ENCODE measurements around the gene SLIT1.
A peak's percentile ranks its signal among the peaks of the same experiment; 100 is the strongest.
"Not testable (repeated sequence)": the region's sequence is repeated elsewhere in the genome, so short reads cannot be mapped to it uniquely, and the experiment has no call there.

Gene SLIT1

DNA sequence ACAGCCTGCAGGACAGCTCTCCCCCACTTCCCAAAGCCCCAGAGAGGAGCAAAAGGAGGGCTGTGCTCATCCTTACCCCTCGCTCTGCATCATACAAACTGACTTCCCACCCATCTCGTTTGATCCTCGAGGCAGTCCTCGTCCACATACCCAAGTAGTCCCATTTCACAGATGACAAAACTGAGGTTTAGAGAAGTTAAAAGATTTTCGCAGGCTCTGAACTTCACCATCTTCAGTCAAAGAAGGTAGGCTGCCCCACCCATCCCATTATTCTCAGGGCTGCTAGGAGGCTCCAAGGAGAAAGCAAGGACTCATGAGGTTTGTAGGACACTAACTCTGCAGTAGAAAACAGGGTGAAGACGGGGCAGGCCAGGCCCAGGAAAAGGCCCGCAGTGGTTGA is 147.1 kb downstream of the SLIT1 start:
- DNase-seq: no peak

DNA sequence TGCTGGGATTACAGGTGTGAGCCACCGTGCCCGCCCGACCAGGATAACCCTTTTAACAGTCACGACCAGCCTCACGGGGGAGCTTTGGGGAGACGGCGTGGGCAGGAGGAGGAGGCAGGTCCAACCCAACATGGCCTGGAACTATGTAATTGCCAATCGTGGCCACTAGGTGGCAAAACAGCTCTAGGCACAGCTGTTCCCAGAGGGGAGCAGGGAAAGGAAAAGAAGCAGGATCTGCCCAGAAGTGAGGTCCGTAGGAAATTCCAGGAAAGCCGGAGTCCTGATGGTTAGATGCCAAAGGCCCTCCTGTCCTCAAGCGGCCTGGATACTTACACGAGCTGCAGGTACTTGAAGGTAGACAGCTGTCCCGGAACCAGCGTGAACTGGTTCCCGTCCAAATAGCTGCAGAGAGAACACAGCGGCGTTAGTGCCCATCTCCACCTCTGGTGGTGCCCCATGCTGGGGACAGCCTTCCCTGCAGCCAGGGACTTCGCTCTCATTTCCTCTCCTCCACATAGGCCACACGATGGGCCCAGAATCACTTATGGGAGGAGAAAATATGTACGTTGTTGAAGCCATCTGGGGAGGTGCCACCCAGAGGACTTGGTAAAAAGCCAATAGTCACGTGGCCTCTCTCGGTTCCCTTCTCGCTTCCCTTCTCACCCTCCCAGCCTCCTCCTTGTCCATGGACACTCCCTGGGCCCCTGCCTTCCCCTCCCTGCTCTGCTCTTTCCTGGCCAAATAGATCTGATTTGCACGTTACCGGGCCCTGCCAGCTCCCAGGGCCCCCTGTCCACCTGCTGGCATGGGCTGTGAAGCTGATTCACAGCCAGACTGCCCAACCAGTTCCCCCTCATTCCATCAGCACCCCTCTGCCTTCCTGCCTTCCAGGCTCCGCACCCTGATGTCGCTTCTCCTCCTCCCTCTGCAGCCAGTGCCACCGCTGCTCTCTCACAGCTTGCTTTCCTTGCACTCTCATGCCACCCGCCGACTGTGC is 148.1 kb downstream of the SLIT1 start:
- peak; percentile 74 for DNase-seq

DNA sequence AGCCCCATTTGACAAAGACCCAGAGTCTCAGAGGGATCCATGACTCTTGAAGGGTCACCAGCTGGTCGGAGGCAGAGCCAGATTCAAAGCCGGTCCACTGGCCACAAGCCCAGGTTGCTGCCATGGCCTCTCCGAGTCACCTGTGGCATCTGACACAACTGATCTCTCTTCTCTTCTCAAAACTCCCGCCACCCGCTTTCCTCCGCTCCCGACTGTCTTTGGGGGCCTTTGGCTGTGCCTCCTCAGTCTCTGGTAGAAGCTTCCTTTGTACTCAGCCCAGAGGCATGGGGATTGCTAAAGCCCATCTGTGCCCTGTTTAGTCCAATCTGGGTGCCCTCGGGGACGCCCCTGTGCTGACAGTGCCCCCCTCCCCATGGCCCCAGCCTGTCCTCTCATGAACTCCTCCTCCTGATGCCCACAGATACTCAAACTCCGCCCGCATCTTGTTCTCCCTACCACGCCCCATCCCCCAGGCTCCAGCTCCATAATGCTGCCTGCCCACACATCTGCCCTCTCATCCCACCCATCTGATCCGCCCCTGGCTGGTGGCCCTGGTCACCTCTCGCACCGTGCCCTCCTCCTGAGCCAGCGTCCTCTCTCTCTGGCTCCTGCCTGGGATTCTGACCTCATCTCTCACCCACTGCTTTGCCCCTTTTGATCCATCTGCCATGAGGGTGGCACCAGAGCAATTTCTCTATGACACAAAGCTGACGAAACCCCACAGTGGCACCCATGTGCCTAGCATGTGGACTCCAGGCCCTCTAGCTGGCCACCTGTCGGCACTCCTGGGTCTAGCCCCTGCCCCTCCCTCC is 150.6 kb downstream of the SLIT1 start:
- DNase-seq: no peak

DNA sequence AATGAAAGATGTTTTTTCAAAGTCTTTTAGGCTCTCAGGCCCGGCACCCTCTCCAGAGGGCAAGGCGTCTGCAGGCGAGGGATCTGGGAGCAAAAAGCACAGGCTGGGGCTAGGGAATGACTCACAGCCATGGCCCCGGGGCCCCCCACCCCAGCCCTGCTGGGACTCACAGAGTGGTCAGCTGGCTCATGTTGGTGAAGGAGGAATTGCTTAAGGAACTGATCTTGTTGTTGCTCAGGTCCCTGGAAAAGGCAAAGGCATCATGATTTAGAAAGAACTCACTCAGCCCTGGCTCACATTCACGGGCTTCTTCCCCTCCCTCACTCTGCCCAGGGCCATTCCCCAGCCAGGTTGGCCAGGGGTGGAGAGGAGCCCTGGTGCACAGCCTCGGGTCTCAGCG is 151.5 kb downstream of the SLIT1 start:
- no peak for DNase-seq

DNA sequence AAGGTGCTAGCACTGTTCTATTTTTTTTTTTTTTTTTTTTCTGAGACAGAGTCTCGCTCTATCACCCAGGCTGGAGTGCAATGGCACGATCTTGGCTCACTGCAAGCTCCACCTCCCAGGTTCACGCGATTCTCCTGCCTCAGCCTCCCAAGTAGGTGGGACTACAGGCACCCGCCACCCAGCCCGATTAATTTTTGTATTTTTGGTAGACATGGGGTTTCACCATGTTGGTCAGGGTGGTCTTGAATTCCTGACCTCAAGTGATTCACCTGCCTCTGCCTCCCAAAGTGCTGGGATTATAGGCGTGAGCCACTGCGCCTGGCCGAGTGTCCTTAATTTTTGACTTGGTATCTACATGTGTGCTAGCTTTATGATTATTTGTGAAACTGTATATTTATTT is 151.9 kb downstream of the SLIT1 start:
- not testable (repeated sequence) for DNase-seq

DNA sequence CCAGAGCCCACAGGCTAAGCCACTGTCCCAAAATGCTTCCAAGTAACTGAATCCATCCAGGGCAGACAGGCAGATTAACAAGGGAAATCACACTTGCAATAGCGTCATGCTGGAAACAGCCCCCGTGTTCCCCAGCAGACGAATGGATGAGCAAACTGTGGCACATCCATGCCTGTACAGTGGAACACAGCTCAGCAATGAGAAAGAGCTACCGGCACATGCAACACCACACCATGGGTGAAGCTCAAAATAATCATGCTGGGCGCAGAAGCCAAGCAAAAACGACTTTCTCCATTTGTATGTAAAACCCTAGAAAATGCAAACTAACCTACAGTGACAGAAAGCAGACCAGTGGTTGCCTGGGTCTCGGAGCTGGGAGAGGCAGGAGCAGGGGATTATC is 153.1 kb downstream of the SLIT1 start:
- no peak for DNase-seq

DNA sequence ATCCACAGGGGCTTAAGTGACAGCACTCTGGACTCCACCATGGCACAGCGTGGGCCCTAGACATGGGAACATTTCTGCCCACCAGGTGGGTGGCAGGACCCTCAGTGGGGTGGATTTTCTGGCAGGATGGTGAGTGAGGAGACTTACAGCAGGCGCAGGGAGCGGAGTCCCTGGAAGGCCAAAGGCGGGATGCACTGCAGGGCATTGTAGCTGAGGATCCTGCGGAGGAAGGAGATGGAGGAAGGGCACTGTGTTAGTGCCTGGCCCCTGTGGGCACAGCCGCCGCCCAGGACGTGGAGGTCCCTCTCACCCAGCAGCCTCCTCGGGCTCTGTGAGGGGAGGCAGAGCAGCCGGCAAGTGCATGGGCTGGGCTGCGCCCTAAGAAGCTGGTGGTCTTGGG is 154.3 kb downstream of the SLIT1 start:
- DNase-seq: no peak

DNA sequence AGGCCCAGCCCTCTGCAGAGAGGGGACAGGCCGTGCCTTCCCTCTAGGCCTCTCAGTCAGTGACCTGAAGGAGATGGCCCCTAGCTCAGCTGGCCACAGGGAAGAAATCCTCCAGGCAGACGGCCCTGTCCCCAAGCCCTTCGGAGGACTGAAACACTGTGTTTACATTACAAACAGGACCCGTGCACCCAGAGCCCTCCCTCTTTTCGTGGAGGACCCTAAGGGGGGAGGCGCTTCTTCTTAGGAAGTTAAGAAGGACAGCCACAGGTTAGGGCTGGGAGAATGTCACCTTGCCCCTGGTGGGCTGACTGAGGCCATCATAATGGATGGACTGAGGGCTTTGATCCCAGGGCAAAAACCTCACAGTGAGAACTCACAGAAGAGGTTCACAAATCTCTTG is 154.9 kb downstream of the SLIT1 start:
- no peak for DNase-seq

DNA sequence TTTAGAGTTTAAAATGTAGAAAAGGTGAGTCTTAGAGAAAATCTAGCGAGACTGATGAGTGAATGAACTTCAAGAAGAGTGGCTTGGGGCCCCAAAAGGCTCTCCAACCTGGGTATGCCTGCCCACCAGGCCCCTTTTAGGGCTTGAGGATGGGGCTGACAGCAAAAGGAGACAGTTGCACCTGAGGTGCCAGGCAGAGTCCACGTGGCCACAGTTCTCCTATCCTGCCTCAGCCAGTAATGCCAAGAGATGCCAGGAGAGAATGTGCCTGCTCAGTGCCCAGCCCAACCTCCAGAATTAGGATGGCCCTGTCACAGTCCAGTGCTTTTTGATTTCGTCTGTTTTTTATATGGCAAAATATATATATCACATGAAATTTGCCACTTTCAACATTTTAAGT is 156.5 kb downstream of the SLIT1 start:
- DNase-seq: no peak

DNA sequence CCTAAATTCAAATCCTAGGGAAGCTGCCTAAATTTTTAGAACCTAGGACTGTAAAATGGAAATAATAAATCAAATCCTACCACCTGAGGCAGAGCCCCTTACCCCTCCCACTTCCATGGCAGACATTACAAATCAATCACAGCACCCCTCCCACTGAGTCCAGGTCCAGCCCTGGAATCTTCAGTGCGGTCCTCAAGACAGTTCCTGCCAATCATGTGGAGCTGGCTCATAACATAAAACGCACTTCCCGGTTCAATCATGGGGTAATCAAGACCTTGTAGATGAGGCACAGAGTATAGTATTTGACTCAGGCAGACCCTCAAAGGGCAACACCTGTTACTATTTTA is 157.0 kb downstream of the SLIT1 start:
- no peak for DNase-seq

DNA sequence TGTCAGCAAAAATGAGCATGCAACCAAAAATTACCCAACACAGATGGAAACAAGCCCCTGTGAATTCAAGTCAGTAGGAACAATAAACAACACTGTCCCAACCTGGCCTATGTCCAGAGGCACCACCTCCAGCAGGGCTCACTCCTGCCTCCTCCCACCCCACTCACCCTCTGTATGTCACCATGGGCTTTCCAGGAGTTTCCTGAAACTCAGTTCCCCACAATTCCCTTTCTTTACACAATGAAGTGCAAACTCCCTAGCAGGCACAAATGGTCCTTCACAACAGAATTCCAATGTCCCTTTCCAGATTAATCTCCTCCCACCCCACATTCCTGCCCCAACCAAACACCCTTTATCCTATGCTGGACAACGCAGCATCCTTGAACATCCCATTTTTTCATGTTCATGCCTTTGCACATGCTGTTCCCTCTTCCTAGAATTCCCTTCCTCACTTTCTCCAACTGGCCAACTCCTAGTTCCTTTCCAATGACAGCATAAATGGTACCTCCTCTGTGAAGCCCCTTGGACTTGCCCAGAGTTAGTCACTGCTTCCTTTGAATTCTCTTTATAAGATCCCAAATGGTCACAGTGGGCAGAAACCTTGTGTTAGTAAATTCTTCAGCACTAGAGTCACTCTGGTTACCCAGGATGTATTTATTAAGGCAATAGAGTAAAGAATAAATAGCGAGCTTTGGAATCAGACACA is 157.5 kb downstream of the SLIT1 start:
- no peak for DNase-seq

DNA sequence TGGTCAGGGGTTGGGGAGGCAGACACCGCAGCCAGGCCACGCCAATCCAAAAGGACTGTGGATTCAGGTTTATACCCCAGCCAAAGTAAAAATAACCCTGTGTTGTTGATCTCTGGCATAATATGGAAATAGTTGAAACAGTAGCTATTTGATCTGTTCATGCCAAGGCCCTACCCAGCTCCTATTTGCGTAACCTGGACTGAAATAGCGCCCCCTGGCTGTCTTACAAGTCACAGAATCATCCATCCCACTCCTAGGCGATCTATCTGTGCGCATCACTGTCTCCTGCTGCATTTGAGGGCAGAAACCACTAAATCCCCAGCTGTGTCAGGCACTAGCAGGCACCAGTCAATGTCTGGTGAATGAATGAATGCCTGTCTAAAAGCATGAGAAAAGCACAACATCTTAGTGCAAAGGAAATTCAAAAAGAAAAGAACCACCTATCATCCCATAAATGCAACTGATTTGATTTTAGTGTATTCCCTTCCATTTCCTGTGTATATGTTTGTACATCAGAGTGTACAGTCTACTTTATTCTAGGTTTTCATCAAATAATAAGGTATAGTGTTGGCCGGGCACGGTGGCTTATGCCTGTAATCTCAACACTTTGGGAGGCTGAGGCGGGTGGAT is 160.0 kb downstream of the SLIT1 start:
- DNase-seq: peak; percentile 53

DNA sequence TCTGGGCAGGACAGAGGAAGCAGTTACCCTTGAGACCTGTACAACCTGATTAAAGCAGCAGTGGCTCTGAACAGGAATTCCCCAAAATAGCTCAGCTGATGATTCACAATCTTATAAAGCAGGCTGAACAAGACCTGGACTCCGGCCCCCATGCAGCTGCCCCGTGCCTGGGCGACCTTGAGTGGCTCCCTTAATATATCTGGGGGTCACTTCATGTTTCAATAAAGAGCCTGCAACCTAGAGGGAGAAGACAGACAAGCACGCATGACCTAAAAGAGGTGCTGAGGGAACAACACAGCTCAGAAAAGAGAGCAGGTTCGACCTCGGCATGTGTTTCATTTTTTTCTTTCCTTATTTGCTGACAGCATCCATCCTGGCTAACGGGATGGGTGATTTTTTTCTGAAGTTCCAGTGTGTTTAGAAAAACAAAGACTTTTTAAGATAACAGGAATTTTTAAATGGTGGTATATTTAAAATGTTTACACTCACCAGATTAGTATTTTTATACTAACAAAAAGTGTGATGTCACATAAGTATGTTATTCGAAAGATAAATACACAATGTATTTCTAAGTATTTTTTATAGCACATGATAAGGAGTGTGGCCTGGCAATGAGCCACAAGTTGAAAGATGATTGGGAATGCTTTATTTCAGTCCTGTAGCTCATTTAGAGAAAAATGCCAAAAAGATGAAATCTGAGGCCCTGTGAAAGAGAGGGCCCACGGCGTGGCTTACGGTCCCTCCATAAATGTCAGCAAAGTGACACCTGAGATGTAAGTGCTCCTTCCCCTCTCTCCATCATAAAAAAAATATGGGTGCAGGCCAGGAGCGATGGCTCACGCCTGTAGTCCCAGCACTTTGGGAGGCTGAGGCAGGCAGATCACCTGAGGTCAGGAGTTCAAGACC is 161.3 kb downstream of the SLIT1 start:
- DNase-seq: no peak

DNA sequence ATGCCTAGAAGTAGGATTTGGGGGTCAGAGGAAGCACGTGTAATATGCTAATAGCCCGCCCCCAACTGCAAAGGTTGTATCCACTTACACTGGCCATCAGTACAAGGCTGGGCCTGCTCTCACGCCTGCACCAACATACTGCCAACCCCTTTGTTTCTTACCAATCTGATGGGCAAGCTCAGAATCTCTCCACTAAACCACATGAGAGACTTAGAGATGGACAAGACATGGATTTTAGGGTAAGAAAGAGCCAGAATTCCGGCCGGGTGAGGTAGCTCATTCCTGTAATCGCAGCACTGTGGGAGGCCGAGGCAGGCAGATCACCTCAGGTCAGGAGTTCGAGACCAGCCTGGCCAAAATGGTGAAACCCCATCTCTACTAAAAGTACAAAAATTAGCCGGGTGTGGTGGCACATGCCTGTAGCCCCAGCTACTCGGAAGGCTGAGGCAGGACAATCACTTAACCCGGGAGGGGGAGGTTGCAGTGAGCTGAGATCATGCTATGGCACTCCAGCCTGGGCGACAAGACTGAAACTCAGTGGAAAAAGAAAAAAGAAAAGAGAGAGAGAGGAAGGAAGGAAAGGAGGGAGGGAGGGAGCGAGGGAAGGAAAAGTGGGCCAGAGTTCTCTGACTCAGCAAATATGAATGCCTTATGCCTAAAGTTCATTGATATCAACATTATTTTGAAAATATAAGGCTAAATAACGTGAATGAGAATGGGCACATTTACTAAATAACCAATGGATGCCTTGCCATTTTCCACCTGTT is 162.2 kb downstream of the SLIT1 start:
- DNase-seq: no peak

DNA sequence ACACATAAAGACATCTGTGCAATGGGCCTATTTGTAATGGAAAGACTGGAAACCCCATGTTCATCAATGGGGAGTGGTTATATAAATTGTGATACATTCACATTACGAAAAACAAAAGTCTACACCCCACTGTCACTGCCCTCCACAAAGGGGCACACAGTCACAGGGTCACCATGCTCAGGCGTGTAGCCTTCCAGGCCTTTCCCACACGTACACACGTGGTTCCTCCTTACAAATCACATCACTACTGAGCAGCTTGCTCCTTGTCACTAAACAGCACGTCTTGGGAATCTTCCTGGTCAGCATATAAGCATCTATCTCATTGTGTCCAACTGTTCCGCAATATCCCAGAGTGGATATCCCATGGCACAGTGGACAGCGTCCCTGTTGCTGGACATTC is 163.1 kb downstream of the SLIT1 start:
- no peak for DNase-seq

DNA sequence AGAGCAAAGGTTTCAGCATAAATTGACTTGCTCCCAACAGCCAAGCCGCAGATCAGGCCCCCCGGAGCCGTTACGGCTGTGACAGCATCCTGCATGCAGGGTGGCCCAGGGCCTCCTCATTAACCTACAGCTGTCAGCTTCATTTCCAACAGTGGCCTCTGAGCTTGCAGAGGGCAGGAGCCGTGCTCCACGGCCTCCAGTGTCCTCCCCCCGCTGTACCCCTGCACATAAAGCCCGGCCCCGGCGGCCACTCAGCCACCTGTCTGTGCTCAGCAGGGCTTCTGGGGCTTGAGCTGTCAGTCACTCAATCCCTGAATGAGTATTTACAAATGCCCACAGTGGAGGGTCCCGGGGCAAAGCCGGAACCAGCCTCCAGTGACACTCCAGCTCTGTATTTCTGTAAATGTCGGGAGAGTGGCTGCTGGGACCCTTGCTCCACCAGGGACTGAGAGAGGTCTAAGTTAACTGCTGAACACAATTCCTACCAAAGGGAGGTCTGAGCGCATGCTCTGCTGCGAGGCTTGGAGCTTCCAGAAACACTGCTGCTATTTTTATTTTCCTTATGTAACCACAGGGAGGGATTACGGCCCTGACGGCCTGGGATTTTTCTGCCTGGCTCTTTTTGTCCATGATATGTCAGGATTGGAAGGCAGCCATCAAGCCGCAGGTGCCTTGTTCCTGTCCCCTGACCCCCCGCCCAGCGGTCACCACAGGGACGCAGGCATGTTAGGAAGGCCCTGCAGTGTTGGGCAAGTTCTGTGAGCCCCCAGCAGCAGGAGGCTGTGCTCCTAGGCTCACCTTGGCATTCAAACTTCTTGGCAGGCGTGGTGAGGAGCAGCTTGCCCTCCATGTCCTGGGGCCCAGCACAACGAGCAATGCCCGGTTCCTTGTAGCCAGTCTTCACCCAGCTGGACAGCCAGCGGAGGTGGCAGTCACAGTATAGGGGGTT is 165.0 kb downstream of the SLIT1 start:
- no peak for DNase-seq

DNA sequence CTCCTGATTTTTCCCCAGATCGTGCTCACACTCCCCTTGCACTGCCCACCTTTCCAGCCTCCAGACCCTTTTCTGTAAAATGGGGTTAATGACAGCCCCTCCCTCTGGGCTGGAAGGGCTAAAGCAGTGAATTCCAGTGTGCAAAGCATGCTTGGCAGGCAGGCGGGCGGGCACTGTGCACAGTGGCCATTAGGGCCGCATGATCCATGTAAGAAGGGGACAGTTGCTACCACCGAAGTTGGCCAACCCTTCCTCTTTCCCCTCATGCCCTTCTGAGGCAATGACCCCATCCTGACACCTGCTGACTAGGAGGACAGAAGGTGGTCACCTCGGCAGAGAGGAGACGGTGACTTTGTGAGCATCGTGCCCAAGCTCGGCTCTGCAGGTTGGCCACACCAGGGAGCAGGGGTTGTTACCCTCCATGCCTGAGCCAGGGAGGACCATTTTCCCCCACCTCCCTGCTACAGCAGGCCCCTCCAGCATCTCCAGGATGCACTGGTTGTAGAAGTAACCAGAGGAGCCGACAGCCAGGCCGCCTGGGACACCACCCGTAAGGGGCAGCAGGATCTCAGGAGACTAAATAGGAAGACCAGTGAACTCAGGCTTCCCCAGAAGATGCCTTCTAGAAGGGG is 166.4 kb downstream of the SLIT1 start:
- no peak for DNase-seq

DNA sequence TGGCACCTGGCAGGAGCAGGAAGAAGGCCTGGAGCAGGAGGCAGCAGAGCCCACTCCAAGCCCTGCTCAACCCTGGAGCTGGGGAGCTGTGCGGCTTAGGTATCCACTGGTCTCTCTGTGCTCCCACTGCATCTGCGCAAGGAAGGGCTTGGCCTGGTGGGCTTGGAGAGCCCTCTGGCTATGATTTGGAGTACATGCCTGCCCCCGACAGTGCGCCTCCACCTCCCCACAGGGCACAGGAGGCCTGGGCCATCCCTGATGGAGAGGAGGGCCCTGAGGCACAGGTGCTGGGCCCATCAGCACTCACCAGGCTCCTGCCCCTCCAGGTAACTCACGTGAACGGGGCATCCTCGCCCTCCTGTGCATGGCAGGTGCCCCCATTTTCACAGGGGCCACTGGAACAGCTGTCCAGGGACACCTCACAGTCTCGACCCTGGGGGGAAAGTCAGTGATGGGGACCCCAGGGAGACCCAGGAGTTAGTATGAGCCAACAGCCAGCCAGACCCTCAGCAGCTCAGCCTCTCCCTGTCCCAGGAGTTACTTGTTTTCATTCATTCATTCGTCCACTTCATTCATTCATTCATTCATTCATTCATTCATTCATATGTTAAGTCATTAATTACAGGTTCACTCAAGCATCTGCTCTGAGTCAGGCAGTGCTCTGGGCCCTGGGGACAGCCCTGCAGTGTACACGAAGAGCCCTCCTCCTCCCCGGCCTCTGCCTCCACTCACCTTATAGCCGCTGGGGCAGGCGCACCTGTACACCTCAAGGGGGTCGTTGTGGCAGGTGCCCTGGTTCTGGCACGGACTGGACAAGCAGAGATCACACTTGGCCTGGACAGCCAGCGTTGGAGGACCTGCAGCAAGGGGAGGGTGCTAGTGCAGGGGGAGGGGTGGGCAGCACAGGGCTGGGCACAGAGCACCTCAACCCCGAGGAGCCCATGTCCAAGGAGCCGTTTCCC is 167.2 kb downstream of the SLIT1 start:
- DNase-seq: no peak
